GM18858 (cell line): ENCODE results near the gene TBC1D1.

Experiments
- ATAC-seq: cut with Tn5 transposase; IDR thresholded peaks from one replicate; pipeline ENCODE4 v1.9.1; 2021; ENCODE audit not compliant: unreplicated experiment

Gene TBC1D1

DNA sequence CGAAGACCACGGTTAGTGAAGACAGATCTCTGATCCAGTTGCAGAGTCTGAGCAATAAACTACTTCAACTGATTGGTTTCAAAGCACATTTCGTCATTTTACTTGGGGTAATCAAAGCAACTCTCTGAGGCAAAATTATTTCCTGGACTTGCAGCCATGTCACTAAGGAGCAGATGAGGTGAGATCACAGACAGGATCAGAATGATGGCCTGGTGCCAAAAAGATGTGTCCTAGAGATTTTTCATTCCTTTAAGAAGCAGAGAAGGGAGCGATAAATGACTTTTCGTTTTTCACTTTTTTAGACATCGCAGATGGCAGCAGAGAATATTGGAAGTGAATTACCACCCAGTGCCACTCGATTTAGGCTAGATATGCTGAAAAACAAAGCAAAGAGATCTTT lies 153.2 kb downstream of the TBC1D1 start:
- no peak for ATAC-seq

GRCh38 chr4:38045289-38045988 lies 154.6 kb downstream of the TBC1D1 start:
- no peak for ATAC-seq

- no peak for ATAC-seq
Observed at GRCh38 chr4:38046727-38047489, 156.0 kb downstream of the TBC1D1 start.

DNA sequence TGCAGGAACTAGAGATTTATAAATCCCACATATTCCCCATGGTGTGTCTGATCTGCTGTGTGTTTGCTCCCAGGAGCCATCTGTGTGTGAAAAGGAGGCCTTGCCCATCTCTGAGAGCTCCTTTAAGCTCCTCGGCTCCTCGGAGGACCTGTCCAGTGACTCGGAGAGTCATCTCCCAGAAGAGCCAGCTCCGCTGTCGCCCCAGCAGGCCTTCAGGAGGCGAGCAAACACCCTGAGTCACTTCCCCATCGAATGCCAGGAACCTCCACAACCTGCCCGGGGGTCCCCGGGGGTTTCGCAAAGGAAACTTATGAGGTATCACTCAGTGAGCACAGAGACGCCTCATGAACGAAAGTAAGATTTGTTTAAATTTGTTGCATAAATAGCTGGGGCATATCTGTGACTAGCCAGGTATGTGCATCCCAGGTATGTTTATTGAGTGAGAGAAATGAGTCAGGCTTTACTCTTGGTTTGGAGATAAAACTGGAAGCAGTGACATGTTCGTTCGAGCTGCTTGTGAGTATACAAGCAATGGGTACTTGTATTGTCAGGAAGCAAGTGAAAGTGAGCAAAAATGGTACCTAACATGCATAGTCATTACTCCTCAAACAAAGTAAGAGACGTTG lies 158.8 kb downstream of the TBC1D1 start:
- no peak for ATAC-seq

GRCh38 chr4:38050560-38051350 lies 159.9 kb downstream of the TBC1D1 start:
- no peak for ATAC-seq

GRCh38 chr4:38055566-38055965 lies 164.7 kb downstream of the TBC1D1 start:
- ATAC-seq = no peak

DNA sequence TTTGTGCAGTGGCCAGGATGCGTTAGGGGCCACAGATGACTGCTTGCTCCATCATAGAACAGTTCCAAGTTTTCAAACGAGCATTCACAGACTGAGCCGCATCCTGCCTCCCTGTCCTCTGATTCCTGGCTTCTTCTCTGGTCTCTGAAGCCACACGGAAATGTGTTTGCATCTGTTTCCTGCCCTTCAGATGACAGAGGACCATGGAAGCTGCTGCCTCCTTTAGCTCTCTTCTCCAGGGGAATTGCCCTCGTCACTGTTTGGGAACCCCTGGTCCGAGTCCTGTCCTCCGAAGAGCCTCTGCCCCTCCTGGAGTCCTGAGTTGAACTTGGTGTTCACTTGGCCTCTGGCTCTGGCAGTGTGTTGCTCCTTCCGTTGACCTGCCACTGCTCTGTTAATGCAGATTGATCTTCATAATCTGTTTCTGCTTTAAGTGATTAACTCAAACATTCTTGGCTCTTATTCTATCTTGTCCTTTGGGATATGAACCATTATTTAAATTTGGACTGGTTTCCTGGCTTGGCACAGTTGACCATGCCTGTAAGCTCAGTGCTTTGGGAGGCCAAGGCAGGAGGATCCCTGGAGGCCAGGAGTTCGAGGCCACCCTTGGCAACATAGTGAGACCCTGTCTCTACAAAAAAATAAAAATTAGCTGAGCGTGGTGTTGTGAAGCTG lies 165.3 kb downstream of the TBC1D1 start:
- ATAC-seq = no peak

DNA sequence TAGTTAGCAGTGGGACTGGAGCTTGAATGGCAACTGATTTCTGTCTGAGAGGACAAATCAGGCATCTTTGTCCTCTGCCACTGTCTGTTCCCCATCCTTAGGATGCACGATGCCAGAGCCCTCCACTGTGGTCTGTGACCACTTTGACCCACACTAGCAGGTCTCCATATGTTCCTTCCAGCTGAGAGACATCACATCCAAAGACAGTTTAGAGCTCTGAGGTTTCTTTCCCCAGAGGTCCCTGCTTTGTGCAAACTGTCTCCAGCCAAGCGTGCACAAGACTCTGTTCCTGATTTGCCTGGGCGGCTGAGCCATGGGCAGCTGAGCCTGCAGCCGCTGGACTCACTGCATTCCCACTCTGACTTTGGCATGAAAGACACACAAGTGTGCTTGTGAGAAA lies 167.3 kb downstream of the TBC1D1 start:
- ATAC-seq = no peak

DNA sequence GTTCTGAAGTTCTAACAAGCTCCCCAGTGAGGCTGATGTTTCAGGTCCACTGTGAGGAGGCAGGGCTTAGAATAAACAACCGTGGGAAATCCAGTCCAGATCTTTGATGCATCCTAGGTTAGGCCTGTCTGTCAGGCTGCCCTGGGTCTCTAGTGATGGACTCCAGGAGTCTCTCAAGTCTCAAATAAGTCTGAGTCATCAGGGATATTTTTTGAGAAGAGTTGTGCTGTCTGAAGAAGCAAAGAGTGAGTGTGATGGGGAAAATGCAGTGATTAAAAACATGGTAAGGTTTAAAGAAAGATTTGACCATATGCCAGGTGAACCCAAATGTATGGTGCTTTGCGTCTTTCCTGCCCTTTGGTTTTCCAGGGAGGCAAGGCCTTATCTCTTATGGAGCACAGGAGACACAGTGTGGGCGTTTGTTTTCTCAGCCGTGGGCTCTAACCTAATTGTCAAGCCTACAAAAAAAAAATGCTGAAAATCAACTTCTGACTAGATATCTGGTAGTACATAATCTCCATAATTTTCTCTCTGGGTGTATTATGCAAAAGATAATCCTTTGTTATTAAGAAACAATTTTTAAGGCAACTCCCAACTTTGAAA lies 170.0 kb downstream of the TBC1D1 start:
- ATAC-seq = no peak

DNA sequence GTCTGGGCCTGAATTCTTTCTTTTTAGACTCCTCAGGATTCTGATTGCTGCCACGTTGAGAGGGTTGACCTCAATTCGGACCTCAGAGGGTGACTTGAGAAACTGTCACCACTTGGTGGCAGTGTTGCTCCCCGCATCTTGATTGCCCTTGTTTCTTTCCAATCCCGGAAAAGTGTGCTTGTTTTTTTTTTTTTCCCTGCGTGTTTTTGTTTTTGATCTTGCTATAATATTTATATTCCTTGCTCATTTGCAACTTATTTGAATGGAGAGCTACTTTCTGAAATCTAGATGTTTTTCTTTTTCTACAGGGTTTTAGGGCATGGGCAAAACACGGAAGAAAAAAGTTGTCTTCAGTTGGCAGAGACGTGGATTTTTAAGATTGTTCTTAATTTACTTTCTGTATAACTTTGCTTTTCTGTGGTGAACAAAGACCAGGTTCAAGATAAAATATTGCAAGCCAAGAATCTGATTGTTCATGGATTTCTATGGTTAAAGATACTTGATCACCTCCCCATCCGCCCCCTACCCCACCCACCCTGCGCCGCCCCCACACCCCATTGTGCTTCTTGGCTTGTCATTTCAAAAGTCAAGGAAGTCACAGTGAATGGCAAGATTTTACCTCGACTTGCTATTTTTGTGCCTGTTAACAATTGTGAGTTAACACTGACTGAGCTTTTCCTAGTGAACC lies 171.3 kb downstream of the TBC1D1 start:
- ATAC-seq = no peak

GRCh38 chr4:38062776-38063097 lies 171.9 kb downstream of the TBC1D1 start:
- no peak for ATAC-seq

DNA sequence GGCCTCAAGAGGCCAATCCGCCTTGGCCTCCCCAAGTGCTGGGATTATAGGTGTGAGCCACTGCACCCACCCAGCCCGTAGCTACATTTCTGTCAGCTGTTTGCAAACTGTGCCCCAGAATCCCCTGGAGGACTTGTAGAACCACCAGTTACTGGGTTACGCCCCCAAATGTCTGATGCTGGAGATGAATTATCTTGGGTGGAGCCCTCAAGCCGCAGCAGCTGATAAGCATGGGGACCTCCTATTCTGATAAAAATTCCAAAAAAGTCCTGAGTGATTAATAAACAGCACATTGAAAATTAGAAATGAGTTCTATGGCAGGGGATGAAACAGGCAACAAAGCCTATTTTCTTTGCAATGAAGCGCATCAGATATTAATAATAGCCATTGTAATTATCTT lies 174.3 kb downstream of the TBC1D1 start:
- no peak for ATAC-seq

DNA sequence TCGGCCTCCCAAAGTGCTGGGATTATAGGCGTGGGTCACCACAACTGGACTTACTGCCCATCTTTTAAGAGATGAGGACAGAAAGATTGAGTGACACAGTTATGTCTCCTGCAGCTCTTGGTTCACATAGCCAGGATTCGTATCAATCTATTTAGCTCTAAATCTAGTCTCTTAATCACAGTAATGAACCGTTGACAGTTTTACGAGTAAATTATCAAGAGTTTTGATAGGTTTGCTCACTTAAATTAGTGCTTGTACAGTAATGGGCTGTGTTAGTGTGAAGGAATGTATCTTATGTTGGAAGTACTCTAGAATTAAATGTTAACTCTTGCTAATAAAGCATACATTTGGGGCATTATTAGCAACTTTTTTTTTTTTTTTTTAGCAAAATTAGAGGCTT lies 175.0 kb downstream of the TBC1D1 start:
- no peak for ATAC-seq

- no peak for ATAC-seq
Observed at GRCh38 chr4:38067499-38067898, 176.6 kb downstream of the TBC1D1 start.

- ATAC-seq = no peak
Observed at GRCh38 chr4:38068107-38068506, 177.2 kb downstream of the TBC1D1 start.

- no peak for ATAC-seq
Observed at GRCh38 chr4:38069271-38069760, 178.4 kb downstream of the TBC1D1 start.

GRCh38 chr4:38071801-38072431 lies 181.0 kb downstream of the TBC1D1 start:
- ATAC-seq = no peak

DNA sequence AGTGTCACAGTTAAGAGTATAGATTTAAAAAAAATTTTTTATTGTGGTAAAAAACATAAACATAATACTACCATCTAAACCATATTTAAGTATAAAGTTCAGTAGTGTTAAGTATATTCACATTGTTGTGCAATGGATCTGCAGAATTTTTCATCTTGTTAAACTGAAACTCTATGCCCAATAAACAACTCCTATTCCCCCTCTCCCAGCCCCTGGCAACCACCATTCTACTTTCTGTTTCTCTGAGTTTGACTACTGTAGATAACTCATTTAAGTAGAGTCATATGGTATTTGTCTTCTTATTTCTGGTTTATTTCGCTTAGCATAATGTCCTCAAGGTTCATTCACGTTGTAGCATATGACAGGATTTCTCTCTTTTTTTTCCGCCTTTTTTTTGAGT lies 181.7 kb downstream of the TBC1D1 start:
- ATAC-seq = no peak

- ATAC-seq = no peak
Observed at GRCh38 chr4:38073596-38074234, 182.8 kb downstream of the TBC1D1 start.
